Dermis lymphatic vessel endothelial cell (primary cell): ENCODE measurements around the gene PRDX6. TPM values are rescaled to one million over a fixed set of nuclear protein-coding genes. Genes with fewer than 3 reads are reported as not detected.

ENCODE experiments used
- total RNA-seq: library from RNA; depleted of rRNA; stranded (reverse); fragments of >200 nt; gene quantifications from 2 replicates; pipeline ENCODE4 v1.2.1, GENCODE V29; 2014

Gene PRDX6, protein sequence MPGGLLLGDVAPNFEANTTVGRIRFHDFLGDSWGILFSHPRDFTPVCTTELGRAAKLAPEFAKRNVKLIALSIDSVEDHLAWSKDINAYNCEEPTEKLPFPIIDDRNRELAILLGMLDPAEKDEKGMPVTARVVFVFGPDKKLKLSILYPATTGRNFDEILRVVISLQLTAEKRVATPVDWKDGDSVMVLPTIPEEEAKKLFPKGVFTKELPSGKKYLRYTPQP
- total RNA-seq, result 98.1 and 109 TPM in 2 replicates

DNA sequence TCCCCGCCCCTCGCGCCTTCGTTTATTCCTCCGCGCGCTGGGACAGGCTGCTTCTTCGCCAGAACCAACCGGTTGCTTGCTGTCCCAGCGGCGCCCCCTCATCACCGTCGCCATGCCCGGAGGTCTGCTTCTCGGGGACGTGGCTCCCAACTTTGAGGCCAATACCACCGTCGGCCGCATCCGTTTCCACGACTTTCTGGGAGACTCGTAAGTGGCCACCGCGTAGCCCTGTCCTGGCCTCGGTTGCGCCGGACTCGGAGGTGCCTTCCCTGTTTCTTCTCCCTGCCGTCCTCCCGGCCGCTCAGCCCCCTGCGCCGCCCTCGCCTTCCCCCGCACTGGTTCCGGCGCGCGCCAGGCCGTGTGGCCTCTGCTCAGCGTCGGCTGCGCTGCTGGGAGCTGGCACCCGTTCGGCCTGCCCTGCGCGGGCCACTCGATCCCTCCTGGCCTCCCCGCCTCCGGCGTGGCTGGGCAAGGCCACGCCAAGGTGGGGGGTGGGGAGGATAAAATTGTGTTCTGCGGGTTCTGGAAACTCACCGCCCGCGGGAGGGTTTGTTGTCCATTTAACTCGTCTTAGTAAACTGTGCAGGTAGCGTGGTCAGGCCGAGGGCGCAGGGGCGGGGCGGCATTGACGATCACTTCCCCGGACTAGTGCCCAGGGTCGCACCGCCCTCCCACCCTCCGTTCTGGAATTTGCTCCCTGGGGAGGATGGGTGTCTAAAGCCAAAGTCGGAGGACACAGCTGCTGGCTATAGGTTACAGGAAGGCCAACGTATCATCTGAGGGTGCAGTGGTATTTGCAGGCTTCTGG, at the start of gene PRDX6:
PRDX6 (plus strand) TSS at position 50 of the 808 bp plus-strand sequence; CDS start at position 113, 63 bp downstream.

Other genes with a start within 250 kb of the PRDX6 start
- gene SLC9C2, start 125.7 kb downstream of the PRDX6 start, total RNA-seq, result not detected in 2 replicates
- gene TEX50, start 158.0 kb downstream of the PRDX6 start, total RNA-seq, result not detected in 2 replicates
- under 0.01 TPM in 1 of 2 replicates, not detected in the other for gene ANKRD45, start 192.5 kb downstream of the PRDX6 start, total RNA-seq
- gene KLHL20, start 237.6 kb downstream of the PRDX6 start, total RNA-seq, result 40.1 and 44.3 TPM in 2 replicates